HL-60 (cell line): Measurements from ENCODE around the gene MMAB.

Experiments
- CTCF ChIP-seq: IDR thresholded peaks from one replicate; pipeline ENCODE4 v1.5.1; 2011; ENCODE audit warnings: low read length, control low read depth, inconsistent platforms; ENCODE audit not compliant: insufficient read depth
- GABPA ChIP-seq: IDR thresholded peaks from 2 replicates; pipeline ENCODE4 v1.6.1; 2012; ENCODE audit warnings: low read depth
- POLR2AphosphoS5 ChIP-seq: IDR thresholded peaks from 2 replicates; pipeline ENCODE4 v1.6.1; 2012; ENCODE audit warnings: low read depth

- TF ChIP-seq CTCF (no peak), POLR2AphosphoS5 (no peak), GABPA (no peak)
Measured at GRCh38 chr12:109580684-109581333, 7.5 kb upstream of the MMAB start.
